Gastrocnemius medialis (tissue), 4 donors: ENCODE results near the gene CORIN. TPM values are rescaled to one million over a fixed set of nuclear protein-coding genes. Genes with fewer than 3 reads are reported as not detected.
"Not testable (repeated sequence)": the region's sequence is repeated elsewhere in the genome, so short reads cannot be mapped to it uniquely, and the experiment has no call there.

Source experiments
- ATAC-seq, 2 donors: fragments of 150-250 bp; one replicate each; pipeline ENCODE4 v1.9.1; 2016
- DNase-seq, 2 donors: peaks; one replicate each; pipeline ENCODE4 v3.0.0-alpha.2; 2019
- H3K27ac ChIP-seq, 4 donors: fragments of 200-600 bp; sonication (generic); 1 replicate in 1 of 4; 2 replicates in 3 of 4; pipeline ENCODE4 v1.5.1; 2016 to 2018; ENCODE audit warnings: mild to moderate bottlenecking in 2 of 4, moderate library complexity in 1 of 4
- H3K27me3 ChIP-seq, 3 donors: fragments of 200-600 bp; sonication (generic) in 2 of 3; 1 replicate in 1 of 3; 2 replicates in 2 of 3; pipeline versions ENCODE4 v1.5.1 to v1.6.0; 2016 to 2019; ENCODE audit warnings: mild to moderate bottlenecking in 1 of 3, moderate library complexity in 1 of 3
- H3K36me3 ChIP-seq, 2 donors: fragments of 200-600 bp; sonication (generic) in 1 of 2; one replicate each; pipeline ENCODE4 v1.5.1; 2017 to 2018
- H3K4me1 ChIP-seq, 2 donors: fragments of 200-600 bp; sonication (generic) in 1 of 2; one replicate each; pipeline ENCODE4 v1.5.1; 2016 to 2017; ENCODE audit warnings: mild to moderate bottlenecking in 2 of 2
- H3K4me3 ChIP-seq, 4 donors: fragments of 200-600 bp; sonication (generic) in 3 of 4; 1 replicate in 1 of 4; 2 replicates in 3 of 4; pipeline ENCODE4 v1.5.1; 2016 to 2019; ENCODE audit warnings: mild to moderate bottlenecking in 2 of 4
- H3K9me3 ChIP-seq, 3 donors: fragments of 200-600 bp; sonication (generic) in 2 of 3; 1 replicate in 1 of 3; 2 replicates in 2 of 3; pipeline ENCODE4 v1.5.1; 2016 to 2019
- POLR2A ChIP-seq, 2 donors: fragments of 450-650 bp; IDR thresholded peaks; one replicate each; pipeline ENCODE4 v1.6.1; 2017; ENCODE audit warnings: antibody characterized with exemption in 2 of 2, mild to moderate bottlenecking in 2 of 2, moderate library complexity in 2 of 2
- in situ Hi-C, 4 donors: fragments of 200-750 bp; cut with MboI; loops; one replicate each; pipeline versions ENCODE4 v1.15.0 to v1.8.0; 2017; ENCODE audit warnings: low sequenced_read_pairs in 4 of 4
- intact Hi-C: fragments of 100-400 bp; cut with DNase I; formaldehyde crosslinking; loops from one replicate; pipeline ENCODE4 v1.15.1; 2023; ENCODE audit warnings: low total_unique reads
- microRNA-seq, 2 donors: library from miRNA; unstranded; fragments of <30 nt; microRNA quantifications; one replicate each; pipeline ENCODE4, GENCODE V29; 2016; ENCODE audit warnings: borderline replicate concordance in 2 of 2
- total RNA-seq, 4 donors: library from RNA; depleted of rRNA; stranded (reverse); fragments of >200 nt; gene quantifications; one replicate each; pipeline versions ENCODE4 v1.1.0 to v1.2.3, GENCODE V29; 2016

Gene CORIN
- total RNA-seq, 4 donors from 2014 or later = 0.49 to 0.70 TPM; not detected in 2

DNA sequence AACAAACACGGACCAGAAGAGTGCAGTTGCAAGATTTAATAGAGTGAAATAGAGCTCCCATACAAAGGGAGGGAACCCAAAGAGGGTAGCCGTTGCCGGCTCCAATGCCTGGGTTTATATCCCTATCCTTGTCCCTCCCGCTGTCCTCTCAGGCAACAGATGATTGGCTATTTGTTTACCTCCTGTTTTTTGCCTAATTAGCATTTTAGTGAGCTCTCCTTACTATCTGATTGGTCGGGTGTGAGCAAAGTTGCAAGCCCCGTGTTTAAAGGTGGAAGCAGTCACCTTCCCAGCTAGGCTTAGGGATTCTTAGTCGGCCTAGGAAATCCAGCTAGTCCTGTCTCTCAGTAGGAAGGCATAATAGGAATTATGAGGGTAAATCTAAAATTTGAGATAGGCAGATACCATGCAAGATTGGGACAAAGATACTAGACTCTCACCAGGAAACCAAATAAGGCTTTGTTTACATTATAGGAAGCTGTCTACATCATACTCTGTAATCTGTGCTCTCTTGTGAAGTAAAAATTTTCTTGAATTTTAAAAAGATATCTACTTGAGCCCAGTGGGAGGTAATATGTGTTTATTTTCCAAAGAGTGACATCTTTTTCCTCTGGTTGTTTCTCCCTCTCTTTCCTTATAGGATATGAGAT lies 286.8 kb downstream of the CORIN start:
- H3K4me3 ChIP-seq = no peak overlapping the region

GRCh38 chr4:47550357-47550756 lies 287.5 kb downstream of the CORIN start:
- H3K4me3 ChIP-seq, intact Hi-C loops, H3K27me3 ChIP-seq, ATAC-seq, H3K36me3 ChIP-seq, H3K4me1 ChIP-seq, in situ Hi-C loops, H3K27ac ChIP-seq, H3K9me3 ChIP-seq, DNase-seq: not testable (repeated sequence)

More for the DNA sequence above, 286.8 kb downstream of the CORIN start:
- Histone ChIP-seq H3K9me3 (no peaks in the 10 kb centered on the region), H3K36me3 (peaks cover 0 to 5% of the 10 kb centered on the region in 2 donors), H3K4me1 (no peaks in the 10 kb centered on the region), H3K27me3 (no peaks in the 10 kb centered on the region), H3K27ac (no peak overlapping the region)
- in situ Hi-C loops (no loop called here), intact Hi-C loops (no loop called here)
- DNase-seq (no peak), ATAC-seq (no peak)
- TF ChIP-seq POLR2A (IDR thresholded peaks at IDR 0.05) = no peak

Small RNA genes lying within 50 kb of the gene (microRNA-seq; reads per million reads assigned to microRNA genes)
- 0 reads per million in 2 donors for gene MIR8053

Other genes with a start within 250 kb of the CORIN start
- gene NFXL1, start 76.5 kb upstream of the CORIN start, total RNA-seq = 10 to 100 TPM in 1 of 4 donors, 1 to 10 TPM in 3; 3.7 to 10.8 (median 5.5) TPM
- gene CNGA1, start 178.6 kb upstream of the CORIN start, total RNA-seq = under 1 TPM in 3 of 4 donors, not detected in 1; 0.15 to 0.53 (median 0.32) TPM
- gene NIPAL1, start 178.7 kb upstream of the CORIN start, total RNA-seq = under 1 TPM in 3 of 4 donors, not detected in 1; 0.07 to 0.51 (median 0.15) TPM